Measurements from ENCODE around the gene NDUFV2. TPM values are rescaled to one million over a fixed set of nuclear protein-coding genes. Genes with fewer than 3 reads are reported as not detected.
A peak's percentile ranks its signal among the peaks of the same experiment; 100 is the strongest.

NDUFV2 gene
- total RNA-seq, 2 donors from 2014 or later: 167 to 225 TPM

GRCh38 chr18:9103376-9103873 is 926 bp downstream of the NDUFV2 start:
- peak overlapping the region; percentile 57 to 74 for H3K4me3 ChIP-seq
- no peaks in the 10 kb centered on the region for H3K9me3 ChIP-seq
- peak overlapping the region; percentile 92 to 95 for H3K27ac ChIP-seq
- H3K27me3 ChIP-seq: no peaks in the 10 kb centered on the region
- no peak for DNase-seq (ENCODE audit: low spot score)
- peaks cover 0 to 49% of the 10 kb centered on the region in 2 donors for H3K4me1 ChIP-seq
- H3K36me3 ChIP-seq: no peaks in the 10 kb centered on the region
- peak in 1 of 2 donors; percentile 54 for TF ChIP-seq CTCF (IDR thresholded peaks at IDR 0.05)

- Histone ChIP-seq H3K4me1 (peaks cover 0 to 57% of the 10 kb centered on the region in 2 donors), H3K27me3 (no peaks in the 10 kb centered on the region), H3K36me3 (no peaks in the 10 kb centered on the region), H3K4me3 (peak overlapping the region; percentile 57 to 74), H3K27ac (peak overlapping the region; percentile 92 to 95), H3K9me3 (no peaks in the 10 kb centered on the region)
- TF ChIP-seq CTCF (IDR thresholded peaks at IDR 0.05): no peak
- no peak for DNase-seq (ENCODE audit: low spot score)
These were observed 1.9 kb downstream of the NDUFV2 start for GRCh38 chr18:9104244-9104901.

- Histone ChIP-seq H3K27ac (no peak overlapping the region), H3K36me3 (no peaks in the 10 kb centered on the region), H3K4me1 (peaks cover 0 to 60% of the 10 kb centered on the region in 2 donors), H3K27me3 (no peaks in the 10 kb centered on the region), H3K4me3 (no peak overlapping the region), H3K9me3 (no peaks in the 10 kb centered on the region)
- TF ChIP-seq CTCF (IDR thresholded peaks at IDR 0.05): no peak
- DNase-seq (ENCODE audit: low spot score): no peak
These were observed 2.9 kb downstream of the NDUFV2 start for GRCh38 chr18:9105420-9105819.

- no peak overlapping the region for H3K4me3 ChIP-seq
- H3K9me3 ChIP-seq: no peaks in the 10 kb centered on the region
- no peaks in the 10 kb centered on the region for H3K27me3 ChIP-seq
- no peak overlapping the region for H3K27ac ChIP-seq
- peaks cover 0 to 60% of the 10 kb centered on the region in 2 donors for H3K4me1 ChIP-seq
- H3K36me3 ChIP-seq: no peaks in the 10 kb centered on the region
- TF ChIP-seq CTCF (IDR thresholded peaks at IDR 0.05): no peak
- DNase-seq (ENCODE audit: low spot score): no peak
These were observed 3.6 kb downstream of the NDUFV2 start for GRCh38 chr18:9106094-9106493.

- Histone ChIP-seq H3K36me3 (no peaks in the 10 kb centered on the region), H3K9me3 (no peaks in the 10 kb centered on the region), H3K4me1 (peaks cover 0 to 60% of the 10 kb centered on the region in 2 donors), H3K27ac (no peak overlapping the region), H3K4me3 (no peak overlapping the region), H3K27me3 (no peaks in the 10 kb centered on the region)
- TF ChIP-seq CTCF (IDR thresholded peaks at IDR 0.05): no peak
- no peak for DNase-seq (ENCODE audit: low spot score)
These were observed 4.5 kb downstream of the NDUFV2 start for GRCh38 chr18:9106800-9107584.

Measured in right atrium auricular region (tissue), 2 donors.